H1 (cell line): ENCODE data around the gene B4GALT5. TPM values are rescaled to one million over a fixed set of nuclear protein-coding genes. Genes with fewer than 3 reads are reported as not detected.

Experiments
- EZH2 ChIP-seq: fragments of 200-600 bp; sonication (generic); IDR thresholded peaks from 2 replicates; pipeline ENCODE4 v1.7.1; 2012; ENCODE audit warnings: low read depth, mild to moderate bottlenecking, moderate library complexity, low read length, inconsistent platforms; ENCODE audit not compliant: severe bottlenecking
- RFX5 ChIP-seq: IDR thresholded peaks from 2 replicates; pipeline ENCODE4 v1.6.1; 2011; ENCODE audit warnings: low read depth, low read length, improper control_type of control experiment, borderline replicate concordance
- SP1 ChIP-seq: IDR thresholded peaks from 2 replicates; pipeline ENCODE4 v1.6.1; 2011; ENCODE audit warnings: low read depth, low read length
- polyA plus RNA-seq, 7 experiments: library from polyadenylated mRNA; depleted of rRNA in 3 of 7; stranded (reverse) in 5 of 7; unstranded in 2 of 7; fragments of >200 nt in 5 of 7; fragments of 200-250 nt in 2 of 7; gene quantifications; 1 replicate in 5 of 7; 2 replicates in 1 of 7; 4 replicates in 1 of 7; pipeline versions ENCODE4 v1.2.1 to v1.2.3, GENCODE V29; 2011 to 2013; ENCODE audit warnings: missing spikeins in 2 of 7, mixed read lengths in 2 of 7
- total RNA-seq: library from RNA; stranded (reverse); fragmentation: NEBNext Ultra II Directional; extraction: Animal tissue kit (Norgen Biotek cat#: 25700); gene quantifications from 2 replicates; pipeline ENCODE4 v1.2.1, GENCODE V29; 2021

The B4GALT5 gene
- total and polyA plus RNA-seq, 2 of the 8 experiments (the other 6 are each of a cell fraction or from before 2014, with no cell fraction given), result 46.5 to 75.4 TPM

- TF ChIP-seq RFX5 (no peak), EZH2 (no peak), SP1 (no peak)
These were observed 97.3 kb downstream of the B4GALT5 start (continued) for GRCh38 chr20:49616154-49617007.
